Endodermal cell (in vitro differentiated cells): ENCODE measurements around the gene NTRK2. TPM values are rescaled to one million over a fixed set of nuclear protein-coding genes. Genes with fewer than 3 reads are reported as not detected.

Source experiments
- DNase-seq: peaks from one replicate; pipeline ENCODE4 v3.0.0-alpha.2; 2017
- H3K27ac ChIP-seq: 2 replicates; pipeline ENCODE4 v1.5.1; 2013; ENCODE audit warnings: mild to moderate bottlenecking, low read depth, low read length, moderate library complexity
- H3K27me3 ChIP-seq: 2 replicates; pipeline ENCODE4 v1.6.1; 2013; ENCODE audit warnings: mild to moderate bottlenecking, low read length, moderate library complexity; ENCODE audit not compliant: insufficient read depth, control insufficient read depth, poor library complexity, severe bottlenecking
- H3K36me3 ChIP-seq: 2 replicates; pipeline ENCODE4 v1.7.0; 2013; ENCODE audit warnings: mild to moderate bottlenecking, low read length, moderate library complexity; ENCODE audit not compliant: control insufficient read depth, insufficient read depth
- H3K4me1 ChIP-seq: one replicate; pipeline ENCODE4 v1.7.0; 2013; ENCODE audit warnings: low read length; ENCODE audit not compliant: control insufficient read depth, insufficient read depth
- H3K4me3 ChIP-seq: 2 replicates; pipeline ENCODE4 v1.5.1; 2013; ENCODE audit warnings: mild to moderate bottlenecking, low read length, moderate library complexity
- H3K9ac ChIP-seq: 2 replicates; pipeline ENCODE4 v1.6.1; 2013; ENCODE audit warnings: mild to moderate bottlenecking, low read length, moderate library complexity; ENCODE audit not compliant: poor library complexity, severe bottlenecking; ENCODE audit errors: extremely low read depth
- H3K9me3 ChIP-seq: 2 replicates; pipeline ENCODE4 v1.6.1; 2013; ENCODE audit warnings: mild to moderate bottlenecking, low read length, moderate library complexity; ENCODE audit not compliant: control insufficient read depth
- H3K27ac Mint-ChIP-seq: 2 replicates; pipeline ENCODE4 v1.8.0; 2020; ENCODE audit warnings: mixed read lengths
- H3K27me3 Mint-ChIP-seq: 2 replicates; pipeline ENCODE4 v1.8.0; 2021; ENCODE audit warnings: mild to moderate bottlenecking, mixed read lengths; ENCODE audit not compliant: insufficient read depth
- H3K36me3 Mint-ChIP-seq: 2 replicates; pipeline ENCODE4 v1.8.0; 2020; ENCODE audit warnings: low read depth, mixed read lengths
- H3K4me1 Mint-ChIP-seq: 2 replicates; pipeline ENCODE4 v1.8.0; 2020; ENCODE audit warnings: mixed read lengths
- H3K4me3 Mint-ChIP-seq: 2 replicates; pipeline ENCODE4 v1.8.0; 2020; ENCODE audit warnings: mild to moderate bottlenecking, moderate library complexity, mixed read lengths
- H3K9me3 Mint-ChIP-seq: 2 replicates; pipeline ENCODE4 v1.8.0; 2020; ENCODE audit warnings: mild to moderate bottlenecking, mixed read lengths
- CTCF ChIP-seq: fragments of 200-600 bp; sonication (generic); conservative IDR thresholded peaks from 2 replicates; pipeline ENCODE4 v1.5.0; 2021; ENCODE audit warnings: antibody characterized with exemption, mild to moderate bottlenecking
- WGBS, 2 experiments: methylation state at CpG; one replicate each; pipeline versions ENCODE4 v1.1.5 to v1.1.7; 2013; ENCODE audit warnings: missing lambda C conversion rate in 2 of 2, mixed read lengths in 1 of 2; ENCODE audit not compliant: insufficient coverage in 1 of 2, insufficient read length in 1 of 2; 5-methylcytosine and 5-hydroxymethylcytosine counted together
- total RNA-seq, 2 donors: library from RNA; stranded (reverse); fragmentation: NEBNext Ultra II Directional in 1 of 2; extraction: Animal tissue kit (Norgen Biotek cat#: 25700) in 1 of 2; gene quantifications; 2 replicates in 1 of 2; 3 replicates in 1 of 2; pipeline ENCODE4 v1.2.1, GENCODE V29; 2021

The NTRK2 gene
- total RNA-seq, 2 donors from 2014 or later: 0.09 to 0.18 TPM

GRCh38 chr9:84698323-84698722 is 28.8 kb downstream of the NTRK2 start:
- Mint-ChIP-seq H3K9me3 (no peaks in the 10 kb centered on the region), H3K27me3 (peaks cover 7% of the 10 kb centered on the region), H3K4me3 (no peak overlapping the region), H3K4me1 (peaks cover 4% of the 10 kb centered on the region), H3K27ac (no peak overlapping the region), H3K36me3 (no peaks in the 10 kb centered on the region)
- H3K9ac ChIP-seq: no peak overlapping the region
- no peaks in the 10 kb centered on the region for H3K36me3 ChIP-seq
- H3K9me3 ChIP-seq: no peaks in the 10 kb centered on the region
- TF ChIP-seq CTCF: no peak
- no peaks in the 10 kb centered on the region for H3K27me3 ChIP-seq
- no peak for DNase-seq
- 100% methylated on average over 1 of the region's 2 CpGs; no CpG with 5 or more reads in 1 of the 2 experiments for WGBS, 2 experiments
- H3K4me3 ChIP-seq: no peak overlapping the region
- H3K4me1 ChIP-seq: no peaks in the 10 kb centered on the region
- H3K27ac ChIP-seq: no peak overlapping the region

GRCh38 chr9:84699984-84700383 is 30.5 kb downstream of the NTRK2 start:
- no peaks in the 10 kb centered on the region for H3K9me3 Mint-ChIP-seq

GRCh38 chr9:84701801-84702200 is 32.3 kb downstream of the NTRK2 start:
- H3K27ac ChIP-seq: no peak overlapping the region
- Mint-ChIP-seq H3K9me3 (peaks cover 13% of the 10 kb centered on the region), H3K27me3 (peaks cover 7% of the 10 kb centered on the region), H3K4me1 (peaks cover 16% of the 10 kb centered on the region), H3K27ac (no peak overlapping the region), H3K36me3 (peaks cover 2% of the 10 kb centered on the region), H3K4me3 (no peak overlapping the region)
- no peaks in the 10 kb centered on the region for H3K36me3 ChIP-seq
- H3K9ac ChIP-seq: no peak overlapping the region
- H3K4me3 ChIP-seq: no peak overlapping the region
- H3K27me3 ChIP-seq: no peaks in the 10 kb centered on the region
- peaks cover 5% of the 10 kb centered on the region for H3K9me3 ChIP-seq
- TF ChIP-seq CTCF: no peak
- 88 to 91% methylated on average over 6 of the region's 6 CpGs for WGBS, 2 experiments
- no peaks in the 10 kb centered on the region for H3K4me1 ChIP-seq
- no peak for DNase-seq

More at GRCh38 chr9:84699984-84700383, 30.5 kb downstream of the NTRK2 start:
- Histone ChIP-seq H3K9ac (no peak overlapping the region), H3K4me1 (no peaks in the 10 kb centered on the region), H3K36me3 (no peaks in the 10 kb centered on the region), H3K27ac (no peak overlapping the region), H3K27me3 (no peaks in the 10 kb centered on the region), H3K9me3 (no peaks in the 10 kb centered on the region), H3K4me3 (no peak overlapping the region)
- peaks cover 10% of the 10 kb centered on the region for H3K4me1 Mint-ChIP-seq
- no peak overlapping the region for H3K4me3 Mint-ChIP-seq
- no peak overlapping the region for H3K27ac Mint-ChIP-seq
- TF ChIP-seq CTCF: no peak
- no peaks in the 10 kb centered on the region for H3K36me3 Mint-ChIP-seq
- 79% methylated on average over 1 of the region's 1 CpG; no CpG with 5 or more reads in 1 of the 2 experiments for WGBS, 2 experiments
- DNase-seq: no peak
- peaks cover 7% of the 10 kb centered on the region for H3K27me3 Mint-ChIP-seq
